Measurements from ENCODE around the gene ANXA2. TPM values are rescaled to one million over a fixed set of nuclear protein-coding genes. Genes with fewer than 3 reads are reported as not detected.

Gene ANXA2
- total RNA-seq, 6 experiments from 2014 or later = 4,445 to 5,074 (median 4,643) TPM

DNA sequence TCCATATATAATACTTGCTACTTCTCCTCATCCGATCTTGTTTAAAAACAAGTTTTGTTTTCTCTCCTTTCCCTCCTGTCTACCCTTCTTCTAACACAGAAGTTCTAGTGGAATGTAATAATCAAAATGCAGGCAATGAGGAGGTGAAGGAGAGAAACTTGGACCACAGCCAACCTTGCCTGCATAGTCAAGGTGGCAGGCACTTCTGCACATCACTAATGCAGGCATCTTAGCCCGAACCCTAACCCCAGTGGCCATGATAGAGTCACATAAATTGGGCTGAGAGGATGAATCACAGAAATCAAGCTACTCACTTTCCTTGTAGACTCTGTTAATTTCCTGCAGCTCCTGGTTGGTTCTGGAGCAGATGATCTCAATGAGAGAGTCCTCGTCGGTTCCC, 41.0 kb downstream of the ANXA2 start:
- Mint-ChIP-seq H3K27ac (peak overlapping the region; percentile 83), H3K4me3 (peak overlapping the region; percentile 47), H3K9me3 (peaks cover 23% of the 10 kb centered on the region), H3K27me3 (ENCODE audit: insufficient read depth) (peaks cover 67% of the 10 kb centered on the region), H3K36me3 (ENCODE audit: low read depth) (peaks cover 93% of the 10 kb centered on the region), H3K4me1 (ENCODE audit: low read depth) (peaks cover 99% of the 10 kb centered on the region)
- no peak for DNase-seq
- TF ChIP-seq, protein P1, sequence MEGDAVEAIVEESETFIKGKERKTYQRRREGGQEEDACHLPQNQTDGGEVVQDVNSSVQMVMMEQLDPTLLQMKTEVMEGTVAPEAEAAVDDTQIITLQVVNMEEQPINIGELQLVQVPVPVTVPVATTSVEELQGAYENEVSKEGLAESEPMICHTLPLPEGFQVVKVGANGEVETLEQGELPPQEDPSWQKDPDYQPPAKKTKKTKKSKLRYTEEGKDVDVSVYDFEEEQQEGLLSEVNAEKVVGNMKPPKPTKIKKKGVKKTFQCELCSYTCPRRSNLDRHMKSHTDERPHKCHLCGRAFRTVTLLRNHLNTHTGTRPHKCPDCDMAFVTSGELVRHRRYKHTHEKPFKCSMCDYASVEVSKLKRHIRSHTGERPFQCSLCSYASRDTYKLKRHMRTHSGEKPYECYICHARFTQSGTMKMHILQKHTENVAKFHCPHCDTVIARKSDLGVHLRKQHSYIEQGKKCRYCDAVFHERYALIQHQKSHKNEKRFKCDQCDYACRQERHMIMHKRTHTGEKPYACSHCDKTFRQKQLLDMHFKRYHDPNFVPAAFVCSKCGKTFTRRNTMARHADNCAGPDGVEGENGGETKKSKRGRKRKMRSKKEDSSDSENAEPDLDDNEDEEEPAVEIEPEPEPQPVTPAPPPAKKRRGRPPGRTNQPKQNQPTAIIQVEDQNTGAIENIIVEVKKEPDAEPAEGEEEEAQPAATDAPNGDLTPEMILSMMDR (IDR thresholded peaks at IDR 0.05) = no peak

GRCh38 chr15:60355148-60355857, 42.5 kb downstream of the ANXA2 start:
- Mint-ChIP-seq H3K4me1 (ENCODE audit: low read depth) (peaks cover 99% of the 10 kb centered on the region), H3K36me3 (ENCODE audit: low read depth) (peaks cover 90% of the 10 kb centered on the region)

GRCh38 chr15:60353245-60353920, 44.4 kb downstream of the ANXA2 start:
- peaks cover 71% of the 10 kb centered on the region for H3K27me3 Mint-ChIP-seq (ENCODE audit: insufficient read depth)
- peak overlapping the region; percentile 24 for H3K4me3 Mint-ChIP-seq
- peaks cover 96% of the 10 kb centered on the region for H3K4me1 Mint-ChIP-seq (ENCODE audit: low read depth)
- TF ChIP-seq, protein P1 (IDR thresholded peaks at IDR 0.05) = no peak
- H3K27ac Mint-ChIP-seq = peak overlapping the region; percentile 81
- H3K9me3 Mint-ChIP-seq = peaks cover 28% of the 10 kb centered on the region
- peaks cover 87% of the 10 kb centered on the region for H3K36me3 Mint-ChIP-seq (ENCODE audit: low read depth)
- peak; percentile 72 for DNase-seq

More at GRCh38 chr15:60355148-60355857, 42.5 kb downstream of the ANXA2 start:
- TF ChIP-seq, protein P1 (IDR thresholded peaks at IDR 0.05) = no peak
- H3K4me3 Mint-ChIP-seq = peak overlapping the region; percentile 61
- no peak for DNase-seq
- peaks cover 75% of the 10 kb centered on the region for H3K27me3 Mint-ChIP-seq (ENCODE audit: insufficient read depth)
- H3K27ac Mint-ChIP-seq = peak overlapping the region; percentile 81
- peaks cover 22% of the 10 kb centered on the region for H3K9me3 Mint-ChIP-seq

- peak overlapping the region; percentile 81 for H3K27ac Mint-ChIP-seq
- H3K4me1 Mint-ChIP-seq (ENCODE audit: low read depth) = peaks cover 97% of the 10 kb centered on the region
- TF ChIP-seq, protein P1 (IDR thresholded peaks at IDR 0.05) = no peak
- peaks cover 77% of the 10 kb centered on the region for H3K27me3 Mint-ChIP-seq (ENCODE audit: insufficient read depth)
- H3K9me3 Mint-ChIP-seq = peaks cover 28% of the 10 kb centered on the region
- DNase-seq = no peak
- peak overlapping the region; percentile 48 for H3K4me3 Mint-ChIP-seq
- H3K36me3 Mint-ChIP-seq (ENCODE audit: low read depth) = peaks cover 93% of the 10 kb centered on the region
Observed at GRCh38 chr15:60352525-60352924, 45.3 kb downstream of the ANXA2 start.

DNA sequence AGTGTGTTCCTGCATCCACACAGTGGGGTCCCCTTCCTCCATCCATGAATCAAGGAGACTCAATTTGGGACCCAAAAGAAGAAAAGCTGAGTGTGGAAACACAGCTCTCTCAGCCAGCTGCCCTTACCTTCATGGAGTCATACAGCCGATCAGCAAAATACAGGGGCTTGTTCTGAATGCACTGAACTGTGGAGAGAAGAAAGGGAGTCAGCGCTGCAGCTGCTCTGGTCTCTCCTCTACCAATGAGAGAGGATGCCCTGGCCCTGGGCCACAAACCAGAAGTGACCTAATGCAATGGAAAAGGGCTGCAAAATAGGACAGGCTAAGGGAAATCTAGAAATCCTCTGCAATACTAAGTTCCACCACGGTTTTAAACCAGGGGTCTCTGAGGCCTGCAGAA, 46.7 kb downstream of the ANXA2 start:
- peaks cover 97% of the 10 kb centered on the region for H3K4me1 Mint-ChIP-seq (ENCODE audit: low read depth)
- peaks cover 79% of the 10 kb centered on the region for H3K27me3 Mint-ChIP-seq (ENCODE audit: insufficient read depth)
- no peak for DNase-seq
- peak overlapping the region; percentile 14; the same call in 1 of the 2 replicates for H3K4me3 Mint-ChIP-seq
- TF ChIP-seq, protein P1 (IDR thresholded peaks at IDR 0.05) = no peak
- H3K36me3 Mint-ChIP-seq (ENCODE audit: low read depth) = peaks cover 95% of the 10 kb centered on the region
- H3K27ac Mint-ChIP-seq = peak overlapping the region; percentile 81
- peaks cover 32% of the 10 kb centered on the region for H3K9me3 Mint-ChIP-seq

All from HFFc6 (cell line).